PC-3 (cell line): ENCODE results near the gene DNA2.

ENCODE experiments used
- EZH2 ChIP-seq: fragments of 300-600 bp; sonication (generic); IDR thresholded peaks from one replicate; pipeline ENCODE4 v1.6.1; 2017; ENCODE audit warnings: antibody characterized with exemption, mild to moderate bottlenecking, low read length; ENCODE audit not compliant: unreplicated experiment
- EZH2phosphoT487 ChIP-seq: fragments of 300-600 bp; sonication (generic); IDR thresholded peaks from 2 replicates; pipeline ENCODE4 v1.6.1; 2018; ENCODE audit warnings: mild to moderate bottlenecking, antibody characterized with exemption, low read length, borderline replicate concordance
- TF ChIP-seq, protein P1 (sequence below): fragments of 300-600 bp; sonication (generic); conservative IDR thresholded peaks from 2 replicates; pipeline ENCODE4 v1.5.1; 2017; ENCODE audit warnings: antibody characterized with exemption, low read depth, mild to moderate bottlenecking, low read length

GRCh38 chr10:68471063-68471585 lies 649 bp downstream of the DNA2 start:
- TF ChIP-seq EZH2 (no peak), EZH2phosphoT487 (no peak)
- TF ChIP-seq, protein P1, sequence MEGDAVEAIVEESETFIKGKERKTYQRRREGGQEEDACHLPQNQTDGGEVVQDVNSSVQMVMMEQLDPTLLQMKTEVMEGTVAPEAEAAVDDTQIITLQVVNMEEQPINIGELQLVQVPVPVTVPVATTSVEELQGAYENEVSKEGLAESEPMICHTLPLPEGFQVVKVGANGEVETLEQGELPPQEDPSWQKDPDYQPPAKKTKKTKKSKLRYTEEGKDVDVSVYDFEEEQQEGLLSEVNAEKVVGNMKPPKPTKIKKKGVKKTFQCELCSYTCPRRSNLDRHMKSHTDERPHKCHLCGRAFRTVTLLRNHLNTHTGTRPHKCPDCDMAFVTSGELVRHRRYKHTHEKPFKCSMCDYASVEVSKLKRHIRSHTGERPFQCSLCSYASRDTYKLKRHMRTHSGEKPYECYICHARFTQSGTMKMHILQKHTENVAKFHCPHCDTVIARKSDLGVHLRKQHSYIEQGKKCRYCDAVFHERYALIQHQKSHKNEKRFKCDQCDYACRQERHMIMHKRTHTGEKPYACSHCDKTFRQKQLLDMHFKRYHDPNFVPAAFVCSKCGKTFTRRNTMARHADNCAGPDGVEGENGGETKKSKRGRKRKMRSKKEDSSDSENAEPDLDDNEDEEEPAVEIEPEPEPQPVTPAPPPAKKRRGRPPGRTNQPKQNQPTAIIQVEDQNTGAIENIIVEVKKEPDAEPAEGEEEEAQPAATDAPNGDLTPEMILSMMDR = no peak
